PC-3 (cell line): ENCODE results near the gene SAMD11.

Experiments used
- CTCF ChIP-seq: fragments of 300-600 bp; sonication (generic); conservative IDR thresholded peaks from 2 replicates; pipeline ENCODE4 v1.5.1; 2017; ENCODE audit warnings: antibody characterized with exemption, low read depth, mild to moderate bottlenecking, low read length
- EZH2 ChIP-seq: fragments of 300-600 bp; sonication (generic); IDR thresholded peaks from one replicate; pipeline ENCODE4 v1.6.1; 2017; ENCODE audit warnings: antibody characterized with exemption, mild to moderate bottlenecking, low read length; ENCODE audit not compliant: unreplicated experiment
- EZH2phosphoT487 ChIP-seq: fragments of 300-600 bp; sonication (generic); IDR thresholded peaks from 2 replicates; pipeline ENCODE4 v1.6.1; 2018; ENCODE audit warnings: mild to moderate bottlenecking, antibody characterized with exemption, low read length, borderline replicate concordance

GRCh38 chr1:975365-975764 is 51.6 kb downstream of the SAMD11 start:
- TF ChIP-seq CTCF (no peak), EZH2phosphoT487 (no peak), EZH2 (no peak)
